Vagina (tissue), 2 donors: ENCODE results near the gene RAPGEF6. TPM values are rescaled to one million over a fixed set of nuclear protein-coding genes. Genes with fewer than 3 reads are reported as not detected.

Experiments used
- DNase-seq, 2 donors: peaks; one replicate each; pipeline ENCODE4 v3.0.0-alpha.2; 2017; ENCODE audit errors: extremely low spot score in 2 of 2
- H3K27ac ChIP-seq: fragments of 200-600 bp; sonication (generic); one replicate; pipeline ENCODE4 v1.5.1; 2019
- H3K27me3 ChIP-seq: fragments of 200-600 bp; sonication (generic); one replicate; pipeline ENCODE4 v1.5.1; 2019
- H3K36me3 ChIP-seq, 2 donors: fragments of 200-600 bp; sonication (generic); one replicate each; pipeline ENCODE4 v1.5.1; 2017 to 2019
- H3K4me1 ChIP-seq: fragments of 200-600 bp; sonication (generic); one replicate; pipeline ENCODE4 v1.5.1; 2019
- H3K4me3 ChIP-seq, 2 donors: fragments of 200-600 bp; sonication (generic); 1 replicate in 1 of 2; 2 replicates in 1 of 2; pipeline ENCODE4 v1.5.1; 2016 to 2019
- H3K9me3 ChIP-seq: fragments of 200-600 bp; sonication (generic); one replicate; pipeline ENCODE4 v1.5.1; 2019
- CTCF ChIP-seq, 3 experiments: fragments of 450-650 bp in 2 of 3; fragments of 200-600 bp in 1 of 3; sonication (generic) in 1 of 3; IDR thresholded peaks; one replicate each; pipeline ENCODE4 v1.5.1; 2017 to 2019; ENCODE audit warnings: antibody characterized with exemption in 3 of 3, mild to moderate bottlenecking in 2 of 3, moderate library complexity in 2 of 3
- POLR2A ChIP-seq, 2 donors: fragments of 450-650 bp; IDR thresholded peaks; one replicate each; pipeline ENCODE4 v1.6.1; 2017; ENCODE audit warnings: antibody characterized with exemption in 2 of 2, mild to moderate bottlenecking in 2 of 2, moderate library complexity in 2 of 2
- POLR2AphosphoS5 ChIP-seq, 2 donors: sonication (generic); formaldehyde crosslinking; IDR thresholded peaks; one replicate each; pipeline ENCODE4 v1.9.0; 2017; ENCODE audit warnings: antibody characterized with exemption in 2 of 2, mild to moderate bottlenecking in 2 of 2, low read depth in 1 of 2; ENCODE audit not compliant: insufficient read depth in 1 of 2
- intact Hi-C: fragments of 100-400 bp; cut with DNase I; formaldehyde crosslinking; loops from one replicate; pipeline ENCODE4 v1.15.1; 2023
- total RNA-seq: library from RNA; depleted of rRNA; stranded (reverse); fragments of >200 nt; gene quantifications from one replicate; pipeline ENCODE4 v1.2.3, GENCODE V29; 2016

RAPGEF6 gene
- 19.2 TPM for total RNA-seq

- peak within 1 kb of the TSS; percentile 67 to 85 for H3K4me3 ChIP-seq
- H3K4me1 ChIP-seq = peaks cover 37% of the 10 kb centered on the region
- no peaks in the 10 kb centered on the region for H3K36me3 ChIP-seq
- H3K27me3 ChIP-seq = no peaks in the 10 kb centered on the region
- intact Hi-C loops = no loop called here
- DNase-seq = peak; percentile 99 to 100
- H3K9me3 ChIP-seq = no peaks in the 10 kb centered on the region
- H3K27ac ChIP-seq = peak within 1 kb of the TSS; percentile 98
- no peak for TF ChIP-seq CTCF (IDR thresholded peaks at IDR 0.05)
- TF ChIP-seq POLR2AphosphoS5 (IDR thresholded peaks at IDR 0.05; ENCODE audit: insufficient read depth in 1 of 2, low read depth in 1 of 2) = peak; percentile 98 to 99
- peak in 1 of 2 donors; percentile 72 for TF ChIP-seq POLR2A (IDR thresholded peaks at IDR 0.05)
Measured at GRCh38 chr5:131634996-131635683, at the start of gene RAPGEF6. Gene RAPGEF6, minus strand, starts transcription at chr5:131635229. Its CDS starts 199 bp downstream, at chr5:131635030.

GRCh38 chr5:131684595-131684994, 49.6 kb upstream of the RAPGEF6 start:
- intact Hi-C loops = no loop called here
- TF ChIP-seq POLR2AphosphoS5 (IDR thresholded peaks at IDR 0.05; ENCODE audit: insufficient read depth in 1 of 2, low read depth in 1 of 2) = no peak
- TF ChIP-seq CTCF (IDR thresholded peaks at IDR 0.05) = no peak
- TF ChIP-seq POLR2A (IDR thresholded peaks at IDR 0.05) = no peak
- DNase-seq = no peak

GRCh38 chr5:131684051-131684450, 49.0 kb upstream of the RAPGEF6 start:
- H3K4me3 ChIP-seq = no peak overlapping the region
- H3K27ac ChIP-seq = no peak overlapping the region
- peaks cover 0 to 7% of the 10 kb centered on the region in 2 donors for H3K36me3 ChIP-seq
- no peak for DNase-seq
- TF ChIP-seq POLR2A (IDR thresholded peaks at IDR 0.05) (no peak), CTCF (IDR thresholded peaks at IDR 0.05) (no peak), POLR2AphosphoS5 (IDR thresholded peaks at IDR 0.05; ENCODE audit: insufficient read depth in 1 of 2, low read depth in 1 of 2) (no peak)
- H3K9me3 ChIP-seq = no peaks in the 10 kb centered on the region
- H3K27me3 ChIP-seq = no peaks in the 10 kb centered on the region
- intact Hi-C loops = no loop called here
- H3K4me1 ChIP-seq = peaks cover 14% of the 10 kb centered on the region

More at GRCh38 chr5:131684595-131684994, 49.6 kb upstream of the RAPGEF6 start:
- no peak overlapping the region for H3K4me3 ChIP-seq
- peaks cover 0 to 7% of the 10 kb centered on the region in 2 donors for H3K36me3 ChIP-seq
- peak overlapping the region; percentile 11 for H3K27ac ChIP-seq
- H3K9me3 ChIP-seq = no peaks in the 10 kb centered on the region
- H3K4me1 ChIP-seq = peaks cover 14% of the 10 kb centered on the region
- no peaks in the 10 kb centered on the region for H3K27me3 ChIP-seq

GRCh38 chr5:131682826-131683225, 47.8 kb upstream of the RAPGEF6 start:
- Histone ChIP-seq H3K9me3 (no peaks in the 10 kb centered on the region), H3K36me3 (peaks cover 0 to 17% of the 10 kb centered on the region in 2 donors), H3K4me3 (no peak overlapping the region), H3K4me1 (peaks cover 14% of the 10 kb centered on the region), H3K27ac (no peak overlapping the region), H3K27me3 (no peaks in the 10 kb centered on the region)
- TF ChIP-seq CTCF (IDR thresholded peaks at IDR 0.05) (no peak), POLR2AphosphoS5 (IDR thresholded peaks at IDR 0.05; ENCODE audit: insufficient read depth in 1 of 2, low read depth in 1 of 2) (no peak), POLR2A (IDR thresholded peaks at IDR 0.05) (no peak)
- no peak for DNase-seq
- intact Hi-C loops = no loop called here

GRCh38 chr5:131682175-131682574, 47.1 kb upstream of the RAPGEF6 start:
- Histone ChIP-seq H3K36me3 (peaks cover 0 to 17% of the 10 kb centered on the region in 2 donors), H3K4me3 (no peak overlapping the region), H3K4me1 (peaks cover 14% of the 10 kb centered on the region), H3K27me3 (no peaks in the 10 kb centered on the region), H3K27ac (no peak overlapping the region), H3K9me3 (no peaks in the 10 kb centered on the region)
- no peak for DNase-seq
- TF ChIP-seq POLR2AphosphoS5 (IDR thresholded peaks at IDR 0.05; ENCODE audit: insufficient read depth in 1 of 2, low read depth in 1 of 2) (no peak), CTCF (IDR thresholded peaks at IDR 0.05) (no peak)
- intact Hi-C loops = no loop called here
